CD4-positive, alpha-beta T cell (primary cell): Measurements from ENCODE around the gene ITPKB. TPM values are rescaled to one million over a fixed set of nuclear protein-coding genes. Genes with fewer than 3 reads are reported as not detected.

Experiments used
- ATAC-seq: fragments of 200-7000 bp; cut with Tn5 transposase; one replicate; pipeline ENCODE4 v1.10.0; 2022; ENCODE audit warnings: mild to moderate bottlenecking; ENCODE audit not compliant: poor library complexity
- CTCF ChIA-PET: fragments of 350-600 bp; sonication (Branson Sonifier 250); formaldehyde crosslinking; loops from one replicate; lab custom pipeline; 2021; ENCODE audit warnings: antibody characterized with exemption, inconsistent platforms; lab: Charles Lee
- POLR2A ChIA-PET: fragments of 350-600 bp; sonication (Branson Sonifier 250); formaldehyde crosslinking; loops from one replicate; lab custom pipeline; 2021; ENCODE audit warnings: antibody characterized with exemption, inconsistent platforms; lab: Charles Lee
- DNase-seq, 14 experiments: peaks; one replicate each; pipeline ENCODE4 v3.0.0-alpha.2; 2013 to 2020; ENCODE audit warnings: mixed read lengths in 2 of 14
- H3K27ac ChIP-seq, 2 donors: one replicate each; pipeline versions ENCODE4 v1.5.1 to v1.7.0; 2013; ENCODE audit warnings: low read length in 2 of 2, low read depth in 1 of 2, mild to moderate bottlenecking in 1 of 2
- H3K27me3 ChIP-seq, 2 experiments: 1 replicate in 1 of 2; 2 replicates in 1 of 2; pipeline versions ENCODE4 v1.6.1 to v1.7.0; 2013; ENCODE audit warnings: low read length in 2 of 2, control low read depth in 1 of 2, mild to moderate bottlenecking in 1 of 2, moderate library complexity in 1 of 2; ENCODE audit not compliant: insufficient read depth in 2 of 2, control insufficient read depth in 1 of 2
- H3K36me3 ChIP-seq: one replicate; pipeline ENCODE4 v1.6.1; 2013; ENCODE audit warnings: low read length, control low read depth; ENCODE audit not compliant: insufficient read depth
- H3K4me1 ChIP-seq: one replicate; pipeline ENCODE4 v1.6.1; 2013; ENCODE audit warnings: low read length, control low read depth; ENCODE audit not compliant: insufficient read depth
- H3K4me3 ChIP-seq: one replicate; pipeline ENCODE4 v1.5.1; 2013; ENCODE audit warnings: mild to moderate bottlenecking, low read length, moderate library complexity
- H3K9me3 ChIP-seq, 2 experiments: 1 replicate in 1 of 2; 2 replicates in 1 of 2; pipeline versions ENCODE4 v1.6.1 to v1.7.0; 2013; ENCODE audit warnings: low read length in 2 of 2, mild to moderate bottlenecking in 2 of 2, control low read depth in 1 of 2, moderate library complexity in 1 of 2; ENCODE audit not compliant: control insufficient read depth in 1 of 2, insufficient read depth in 1 of 2
- H3K27ac Mint-ChIP-seq: one replicate; pipeline ENCODE4 v1.8.0; 2020; ENCODE audit warnings: mixed read lengths
- H3K27me3 Mint-ChIP-seq: one replicate; pipeline ENCODE4 v1.8.0; 2021; ENCODE audit warnings: mixed read lengths
- H3K36me3 Mint-ChIP-seq: one replicate; pipeline ENCODE4 v1.8.0; 2021; ENCODE audit warnings: low read depth, mixed read lengths
- H3K4me1 Mint-ChIP-seq: one replicate; pipeline ENCODE4 v1.8.0; 2021; ENCODE audit warnings: low read depth, mixed read lengths
- H3K4me3 Mint-ChIP-seq: one replicate; pipeline ENCODE4 v1.8.0; 2020; ENCODE audit warnings: mild to moderate bottlenecking, mixed read lengths
- H3K9me3 Mint-ChIP-seq: one replicate; pipeline ENCODE4 v1.8.0; 2020; ENCODE audit warnings: mixed read lengths
- CTCF ChIP-seq: fragments of 200-600 bp; IDR thresholded peaks from one replicate; pipeline ENCODE4 v1.8.0; 2022; ENCODE audit warnings: antibody characterized with exemption, mild to moderate bottlenecking
- intact Hi-C, 2 experiments: fragments of 100-400 bp; cut with DNase I in 1 of 2; cut with micrococcal nuclease in 1 of 2; formaldehyde crosslinking; loops; one replicate each; pipeline versions ENCODE4 v1.15.1 to v1.9.0; 2023 to 2025; cut with DNase I, micrococcal nuclease
- total RNA-seq, 174 experiments: library from RNA in 2 of 174; stranded (reverse) in 2 of 174; gene quantifications; one replicate each; pipeline ENCODE4 v1.2.3 and lab custom pipeline; 2021 to 2026

ITPKB gene
- total RNA-seq, 2 experiments from 2014 or later, result 565 to 583 TPM

- Mint-ChIP-seq H3K27me3 (no peaks in the 10 kb centered on the region), H3K4me3 (peak overlapping the region; percentile 34), H3K27ac (no peak overlapping the region), H3K36me3 (peaks cover 95% of the 10 kb centered on the region), H3K9me3 (no peaks in the 10 kb centered on the region), H3K4me1 (peaks cover 45% of the 10 kb centered on the region)
- H3K36me3 ChIP-seq, result peaks cover 80% of the 10 kb centered on the region
- peak in 1 of 14 experiments; percentile 7 for DNase-seq
- H3K4me1 ChIP-seq, result peaks cover 76% of the 10 kb centered on the region
- TF ChIP-seq CTCF, result no peak
- ATAC-seq, result no peak
- POLR2A ChIA-PET, result interaction anchor here (1.9 to 2.6 kb wide), 2 partner anchors 8 to 34 kb away, joined by 7 to 18 read pairs; no protein-coding TSS in a partner anchor
- H3K27ac ChIP-seq, result peak overlapping the region; percentile 55 to 73
- H3K4me3 ChIP-seq, result no peak overlapping the region
- H3K9me3 ChIP-seq, result no peaks in the 10 kb centered on the region
- H3K27me3 ChIP-seq, result no peaks in the 10 kb centered on the region
- CTCF ChIA-PET, result no interaction called here
- intact Hi-C loops, result no loop called here
Observed at GRCh38 chr1:226646026-226646869, 92.8 kb downstream of the ITPKB start.

- peak overlapping the region; percentile 34 for H3K4me3 Mint-ChIP-seq
- H3K4me3 ChIP-seq, result no peak overlapping the region
- no peaks in the 10 kb centered on the region for H3K27me3 ChIP-seq
- peak; percentile 15 for ATAC-seq
- peaks cover 45% of the 10 kb centered on the region for H3K4me1 Mint-ChIP-seq
- no peaks in the 10 kb centered on the region for H3K9me3 ChIP-seq
- H3K36me3 ChIP-seq, result peaks cover 88% of the 10 kb centered on the region
- H3K36me3 Mint-ChIP-seq, result peaks cover 96% of the 10 kb centered on the region
- intact Hi-C loops, result no loop called here
- no peaks in the 10 kb centered on the region for H3K27me3 Mint-ChIP-seq
- no peaks in the 10 kb centered on the region for H3K9me3 Mint-ChIP-seq
- CTCF ChIA-PET, result interaction anchor here (1.2 to 1.7 kb wide), 2 partner anchors 22 to 42 kb away, joined by 3 to 7 read pairs; no protein-coding TSS in a partner anchor
- no peak overlapping the region for H3K27ac Mint-ChIP-seq
- H3K4me1 ChIP-seq, result peaks cover 79% of the 10 kb centered on the region
- no peak for TF ChIP-seq CTCF
- peak in 2 of 14 experiments; percentile 40 to 52 for DNase-seq
- POLR2A ChIA-PET, result interaction anchor here (0.6 to 3.0 kb wide), 7 partner anchors 8 to 155 kb away, joined by 3 to 18 read pairs (median 7); no protein-coding TSS in a partner anchor
- H3K27ac ChIP-seq, result peak overlapping the region; percentile 55 to 73
Observed at GRCh38 chr1:226645279-226645976, 93.7 kb downstream of the ITPKB start.

- Mint-ChIP-seq H3K27me3 (no peaks in the 10 kb centered on the region), H3K4me3 (peak overlapping the region; percentile 75), H3K27ac (no peak overlapping the region), H3K36me3 (peaks cover 96% of the 10 kb centered on the region), H3K9me3 (no peaks in the 10 kb centered on the region), H3K4me1 (peaks cover 45% of the 10 kb centered on the region)
- Histone ChIP-seq H3K27me3 (no peaks in the 10 kb centered on the region), H3K36me3 (peaks cover 96% of the 10 kb centered on the region), H3K9me3 (no peaks in the 10 kb centered on the region), H3K4me3 (no peak overlapping the region), H3K27ac (peak overlapping the region; percentile 55 to 73), H3K4me1 (peaks cover 87% of the 10 kb centered on the region)
- DNase-seq (peak in 1 of 14 experiments; percentile 60), ATAC-seq (peak; percentile 13)
- POLR2A ChIA-PET, result interaction anchor here (0.6 to 3.0 kb wide), 12 partner anchors 9 to 155 kb away, joined by 3 to 18 read pairs (median 4); no protein-coding TSS in a partner anchor
- no peak for TF ChIP-seq CTCF
- CTCF ChIA-PET, result interaction anchor here (0.8 to 2.0 kb wide), 4 partner anchors 17 to 43 kb away, joined by 3 to 7 read pairs (median 4); no protein-coding TSS in a partner anchor
- intact Hi-C loops, result no loop called here
Observed at GRCh38 chr1:226644541-226645176, 94.4 kb downstream of the ITPKB start.
